Smooth muscle cell (in vitro differentiated cells): ENCODE results near the gene TSFM. TPM values are rescaled to one million over a fixed set of nuclear protein-coding genes. Genes with fewer than 3 reads are reported as not detected.

ENCODE experiments used
- DNase-seq: peaks from one replicate; lab custom pipeline; 2025; ENCODE audit not compliant: unreplicated experiment; lab: John Stamatoyannopoulos, UW
- H2AFZ ChIP-seq: fragments of 200-600 bp; sonication (generic); 2 replicates; pipeline ENCODE4 v1.6.0; 2016; ENCODE audit warnings: antibody characterized with exemption, low read depth, mild to moderate bottlenecking
- H3F3A ChIP-seq: fragments of 200-600 bp; sonication (generic); 2 replicates; pipeline ENCODE4 v1.6.0; 2017; ENCODE audit warnings: antibody characterized with exemption, low read depth
- H3K27ac ChIP-seq: fragments of 200-600 bp; sonication (generic); 2 replicates; pipeline ENCODE4 v1.5.1; 2016; ENCODE audit warnings: low read depth, mild to moderate bottlenecking
- H3K27me3 ChIP-seq: fragments of 200-600 bp; sonication (generic); 2 replicates; pipeline ENCODE4 v1.6.1; 2016; ENCODE audit warnings: low read depth, mild to moderate bottlenecking
- H3K36me3 ChIP-seq: fragments of 200-600 bp; sonication (generic); 2 replicates; pipeline ENCODE4 v1.5.1; 2016; ENCODE audit warnings: low read depth
- H3K4me1 ChIP-seq: fragments of 200-600 bp; sonication (generic); 2 replicates; pipeline ENCODE4 v1.5.1; 2016; ENCODE audit warnings: low read depth
- H3K4me2 ChIP-seq: fragments of 200-600 bp; sonication (generic); 2 replicates; pipeline ENCODE4 v1.6.0; 2016; ENCODE audit warnings: mild to moderate bottlenecking
- H3K4me3 ChIP-seq: fragments of 200-600 bp; sonication (generic); 2 replicates; pipeline ENCODE4 v1.5.1; 2016; ENCODE audit warnings: mild to moderate bottlenecking
- H3K79me2 ChIP-seq: fragments of 200-600 bp; sonication (generic); 2 replicates; pipeline ENCODE4 v1.6.0; 2016; ENCODE audit warnings: low read depth, mild to moderate bottlenecking
- H3K9ac ChIP-seq: fragments of 200-600 bp; sonication (generic); 2 replicates; pipeline ENCODE4 v1.6.0; 2016; ENCODE audit warnings: low read depth
- H3K9me3 ChIP-seq: fragments of 200-600 bp; sonication (generic); replicated peaks from 2 replicates; pipeline ENCODE4 v1.5.1; 2016; ENCODE audit warnings: low read depth
- H4K20me1 ChIP-seq: fragments of 200-600 bp; sonication (generic); 2 replicates; pipeline ENCODE4 v1.6.0; 2016; ENCODE audit warnings: low read depth
- CTCF ChIP-seq: fragments of 200-600 bp; sonication (generic); IDR thresholded peaks from 2 replicates; pipeline ENCODE4 v1.5.1; 2017; ENCODE audit warnings: borderline replicate concordance, mild to moderate bottlenecking, antibody characterized with exemption; ENCODE audit not compliant: insufficient read depth, poor library complexity, severe bottlenecking
- WGBS: methylation state at CpG from one replicate; pipeline ENCODE4 v1.1.7; 2016; ENCODE audit warnings: low lambda C conversion rate; 5-methylcytosine and 5-hydroxymethylcytosine counted together
- polyA plus RNA-seq: library from polyadenylated mRNA; unstranded; fragments of >200 nt; fragmentation: Nextera tagmentation; extraction: Ambion mirVana; gene quantifications from 2 replicates; pipeline ENCODE4 v1.2.1, GENCODE V29; 2016
- total RNA-seq: library from RNA; depleted of rRNA; stranded (reverse); fragments of >200 nt; gene quantifications from 2 replicates; pipeline ENCODE4 v1.2.3, GENCODE V29; 2014

The TSFM gene
- total and polyA plus RNA-seq, 2 experiments from 2014 or later, result 16.8 to 24.0 TPM

GRCh38 chr12:57815177-57816000 lies 32.8 kb downstream of the TSFM start:
- WGBS, result 68% methylated on average over 13 of the region's 13 CpGs
- Histone ChIP-seq H3K9me3 (no peaks in the 10 kb centered on the region), H3K79me2 (no peaks in the 10 kb centered on the region), H3K4me2 (no peak overlapping the region), H3K4me1 (no peaks in the 10 kb centered on the region), H3K27me3 (no peaks in the 10 kb centered on the region), H3K4me3 (no peak overlapping the region), H3K36me3 (no peaks in the 10 kb centered on the region), H3F3A (peaks cover 7% of the 10 kb centered on the region), H2AFZ (no peak overlapping the region), H4K20me1 (peaks cover 9% of the 10 kb centered on the region), H3K27ac (no peak overlapping the region), H3K9ac (no peak overlapping the region)
- DNase-seq, result no peak
- peak; percentile 3 for TF ChIP-seq CTCF

- H3K79me2 ChIP-seq, result no peaks in the 10 kb centered on the region
- no peaks in the 10 kb centered on the region for H3K27me3 ChIP-seq
- no peak overlapping the region for H2AFZ ChIP-seq
- H4K20me1 ChIP-seq, result peaks cover 13% of the 10 kb centered on the region
- H3F3A ChIP-seq, result peaks cover 7% of the 10 kb centered on the region
- H3K9ac ChIP-seq, result no peak overlapping the region
- no peak for DNase-seq
- no peaks in the 10 kb centered on the region for H3K4me1 ChIP-seq
- TF ChIP-seq CTCF, result no peak
- no peaks in the 10 kb centered on the region for H3K9me3 ChIP-seq
- WGBS, result 97% methylated on average over 3 of the region's 3 CpGs
- H3K36me3 ChIP-seq, result no peaks in the 10 kb centered on the region
- H3K4me2 ChIP-seq, result no peak overlapping the region
- H3K27ac ChIP-seq, result no peak overlapping the region
- H3K4me3 ChIP-seq, result no peak overlapping the region
Observed at GRCh38 chr12:57816001-57816854, 33.6 kb downstream of the TSFM start.

- no peak for DNase-seq
- Histone ChIP-seq H3K9me3 (no peaks in the 10 kb centered on the region), H2AFZ (no peak overlapping the region), H3K27me3 (no peaks in the 10 kb centered on the region), H3K36me3 (no peaks in the 10 kb centered on the region), H3K4me1 (no peaks in the 10 kb centered on the region), H3K4me3 (no peak overlapping the region), H3F3A (peaks cover 7% of the 10 kb centered on the region), H3K4me2 (peak overlapping the region; percentile 35), H3K79me2 (no peaks in the 10 kb centered on the region), H3K27ac (no peak overlapping the region), H4K20me1 (peaks cover 19% of the 10 kb centered on the region), H3K9ac (no peak overlapping the region)
- WGBS, result 38% methylated on average over 5 of the region's 5 CpGs
- no peak for TF ChIP-seq CTCF
Observed at GRCh38 chr12:57816855-57817151, 34.2 kb downstream of the TSFM start.
